ENCODE data around the gene ZDHHC21.

DNA sequence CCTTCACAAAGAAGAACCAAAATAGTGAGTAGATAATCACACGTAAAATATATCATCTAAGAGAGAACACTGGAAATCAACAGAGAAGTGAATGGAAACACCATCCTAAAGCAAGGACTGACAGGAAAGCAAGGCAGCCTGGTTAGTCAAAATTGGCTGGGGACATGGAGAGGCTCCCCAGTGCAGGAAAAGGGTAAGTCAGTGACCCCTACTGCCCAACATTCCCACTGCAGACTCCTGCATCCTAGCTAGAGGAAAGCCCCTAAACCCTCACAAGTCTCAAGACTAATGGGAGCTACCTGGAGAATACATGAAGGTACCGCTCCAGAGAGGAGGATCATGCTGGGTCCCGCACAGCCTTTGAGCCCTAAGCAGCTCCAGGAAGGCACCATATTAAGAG is 60.1 kb downstream of the ZDHHC21 start:
- no peak for TF ChIP-seq CTCF (IDR thresholded peaks at IDR 0.05; ENCODE audit: low read depth, low read length, poor library complexity, severe bottlenecking)
- no peak for TF ChIP-seq EZH2phosphoT487 (IDR thresholded peaks at IDR 0.05; ENCODE audit: borderline replicate concordance, low read length)

Data from DOHH2 (cell line).